WTC11 (cell line): ENCODE data around the gene ACBD5. TPM values are rescaled to one million over a fixed set of nuclear protein-coding genes. Genes with fewer than 3 reads are reported as not detected.
"Not testable (repeated sequence)": the region's sequence is repeated elsewhere in the genome, so short reads cannot be mapped to it uniquely, and the experiment has no call there.

Experiments used
- ATAC-seq: fragments of 200-7000 bp; cut with Tn5 transposase; 2 replicates; pipeline ENCODE4 v1.10.0; 2021; ENCODE audit warnings: mild to moderate bottlenecking, moderate library complexity
- CTCF ChIA-PET: fragments of 300-600 bp; sonication (Branson Sonifier 250); formaldehyde crosslinking; loops from one replicate; lab custom pipeline; 2021; ENCODE audit warnings: antibody characterized with exemption; lab: Charles Lee
- POLR2A ChIA-PET: fragments of 350-600 bp; sonication (Branson Sonifier 250); formaldehyde crosslinking; loops from one replicate; lab custom pipeline; 2021; ENCODE audit warnings: antibody characterized with exemption; lab: Charles Lee
- DNase-seq: peaks from one replicate; pipeline ENCODE4 v3.0.0; 2021; ENCODE audit warnings: low spot score
- H3K27ac Mint-ChIP-seq: 2 replicates; pipeline ENCODE4 v1.8.0; 2021; ENCODE audit warnings: mixed read lengths
- H3K27me3 Mint-ChIP-seq: 2 replicates; pipeline ENCODE4 v1.8.0; 2021; ENCODE audit warnings: low read depth, mild to moderate bottlenecking, moderate library complexity, mixed read lengths
- H3K36me3 Mint-ChIP-seq: 2 replicates; pipeline ENCODE4 v1.8.0; 2021; ENCODE audit warnings: mixed read lengths
- H3K4me1 Mint-ChIP-seq: 2 replicates; pipeline ENCODE4 v1.8.0; 2022; ENCODE audit warnings: mixed read lengths
- H3K4me3 Mint-ChIP-seq: 2 replicates; pipeline ENCODE4 v1.8.0; 2021; ENCODE audit warnings: mild to moderate bottlenecking, moderate library complexity, mixed read lengths
- H3K9me3 Mint-ChIP-seq: 2 replicates; pipeline ENCODE4 v1.8.0; 2021; ENCODE audit warnings: mixed read lengths
- FOXP1 ChIP-seq: sonication (generic); formaldehyde crosslinking; IDR thresholded peaks from 2 replicates; pipeline ENCODE4 v1.8.0; 2022; ENCODE audit warnings: missing genetic modification reagents, mild to moderate bottlenecking, moderate library complexity, borderline replicate concordance
- NR3C1 ChIP-seq: sonication (generic); formaldehyde crosslinking; conservative IDR thresholded peaks from 2 replicates; pipeline ENCODE4 v1.8.1; 2023; ENCODE audit warnings: low read depth, mild to moderate bottlenecking, missing genetic modification reagents
- ZNF121 ChIP-seq: sonication (generic); formaldehyde crosslinking; IDR thresholded peaks from 2 replicates; pipeline ENCODE4 v1.8.0; 2023; ENCODE audit warnings: missing genetic modification reagents
- total RNA-seq: library from RNA; stranded (reverse); gene quantifications from 3 replicates; pipeline ENCODE4 v1.2.3, GENCODE V29; 2021
- TF ChIP-seq, protein P1 (sequence below): sonication (generic); formaldehyde crosslinking; IDR thresholded peaks from 2 replicates; pipeline ENCODE4 v1.8.1; 2022; ENCODE audit warnings: low read depth, mild to moderate bottlenecking, moderate library complexity, missing genetic modification reagents, borderline replicate concordance
- TF ChIP-seq, protein P2 (sequence below): fragments of 250-450 bp; sonication (Bioruptor Pico); IDR thresholded peaks from 2 replicates; pipeline ENCODE4 v2.1.2; 2022; ENCODE audit warnings: mild to moderate bottlenecking, moderate library complexity
- TF ChIP-seq, protein P3 (sequence below): sonication (generic); formaldehyde crosslinking; IDR thresholded peaks from 2 replicates; pipeline ENCODE4 v1.8.1; 2022; ENCODE audit warnings: low read depth, missing genetic modification reagents, borderline replicate concordance
- TF ChIP-seq, protein P4 (sequence below): sonication (generic); formaldehyde crosslinking; IDR thresholded peaks from 2 replicates; pipeline ENCODE4 v1.8.0; 2023; ENCODE audit warnings: missing genetic modification reagents, mild to moderate bottlenecking, borderline replicate concordance

ACBD5 gene
- total RNA-seq, 1 experiment from 2014 or later = 18.1 TPM

DNA sequence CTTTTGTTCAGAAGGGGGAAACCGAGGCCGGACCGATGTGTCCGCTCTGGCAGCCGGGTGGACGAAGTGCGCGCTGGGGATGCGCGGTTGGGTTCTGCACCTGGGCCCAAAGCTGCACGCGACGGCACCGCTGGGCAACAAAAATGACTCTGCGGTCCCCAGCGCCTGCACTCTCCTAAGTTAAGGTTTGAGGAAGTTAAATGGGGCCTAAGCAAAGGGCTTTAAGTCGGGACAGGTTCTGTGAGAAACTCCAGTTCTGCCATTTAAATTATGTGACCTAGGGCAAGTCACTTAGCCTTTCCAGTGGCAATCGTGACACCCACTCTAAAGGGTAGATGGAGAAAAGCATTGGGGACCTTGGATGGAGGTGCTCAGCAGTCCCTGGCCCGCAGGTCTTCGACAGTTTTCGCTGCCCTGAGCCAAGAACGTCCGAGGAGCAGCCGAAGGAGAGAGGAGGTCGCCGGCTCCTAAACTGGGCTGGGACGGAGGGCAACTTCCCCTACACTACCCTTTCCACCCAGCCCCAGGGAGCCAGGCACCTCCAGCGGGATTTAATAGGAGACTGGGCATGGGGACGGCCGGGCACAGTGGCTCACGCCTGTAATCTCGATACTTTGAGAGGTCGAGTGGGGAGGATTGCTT, 534 bp upstream of the ACBD5 start (continued):
- TF ChIP-seq, protein P1, sequence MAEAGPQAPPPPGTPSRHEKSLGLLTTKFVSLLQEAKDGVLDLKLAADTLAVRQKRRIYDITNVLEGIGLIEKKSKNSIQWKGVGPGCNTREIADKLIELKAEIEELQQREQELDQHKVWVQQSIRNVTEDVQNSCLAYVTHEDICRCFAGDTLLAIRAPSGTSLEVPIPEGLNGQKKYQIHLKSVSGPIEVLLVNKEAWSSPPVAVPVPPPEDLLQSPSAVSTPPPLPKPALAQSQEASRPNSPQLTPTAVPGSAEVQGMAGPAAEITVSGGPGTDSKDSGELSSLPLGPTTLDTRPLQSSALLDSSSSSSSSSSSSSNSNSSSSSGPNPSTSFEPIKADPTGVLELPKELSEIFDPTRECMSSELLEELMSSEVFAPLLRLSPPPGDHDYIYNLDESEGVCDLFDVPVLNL (CRISPR knock-in tag) = no peak
- TF ChIP-seq FOXP1 (CRISPR knock-in tag) = no peak
- TF ChIP-seq NR3C1 (CRISPR knock-in tag) = no peak
- no peak for TF ChIP-seq ZNF121 (CRISPR knock-in tag)

DNA sequence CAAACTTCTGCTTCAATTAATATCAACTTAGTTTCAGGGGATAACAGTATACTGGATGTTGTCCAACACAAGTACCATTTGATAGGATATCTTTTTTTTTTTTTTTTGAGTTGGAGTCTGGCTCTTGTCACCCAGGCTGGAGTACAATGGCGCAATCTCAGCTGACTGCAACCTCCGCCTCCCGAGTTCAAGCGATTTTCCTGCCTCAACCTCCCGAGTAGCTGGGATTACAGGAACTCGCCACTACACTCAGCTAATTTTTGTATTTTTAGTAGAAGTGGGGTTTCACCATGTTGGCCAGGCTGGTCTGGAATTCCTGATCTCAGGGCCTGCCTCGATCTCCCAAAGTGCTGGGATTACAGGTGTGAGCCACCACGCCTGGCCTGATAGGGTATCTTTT, 3.1 kb downstream of the ACBD5 start:
- DNase-seq, H3K27ac Mint-ChIP-seq, H3K27me3 Mint-ChIP-seq, CTCF ChIA-PET, H3K9me3 Mint-ChIP-seq, H3K36me3 Mint-ChIP-seq, H3K4me1 Mint-ChIP-seq, ATAC-seq, H3K4me3 Mint-ChIP-seq, POLR2A ChIA-PET: not testable (repeated sequence)

DNA sequence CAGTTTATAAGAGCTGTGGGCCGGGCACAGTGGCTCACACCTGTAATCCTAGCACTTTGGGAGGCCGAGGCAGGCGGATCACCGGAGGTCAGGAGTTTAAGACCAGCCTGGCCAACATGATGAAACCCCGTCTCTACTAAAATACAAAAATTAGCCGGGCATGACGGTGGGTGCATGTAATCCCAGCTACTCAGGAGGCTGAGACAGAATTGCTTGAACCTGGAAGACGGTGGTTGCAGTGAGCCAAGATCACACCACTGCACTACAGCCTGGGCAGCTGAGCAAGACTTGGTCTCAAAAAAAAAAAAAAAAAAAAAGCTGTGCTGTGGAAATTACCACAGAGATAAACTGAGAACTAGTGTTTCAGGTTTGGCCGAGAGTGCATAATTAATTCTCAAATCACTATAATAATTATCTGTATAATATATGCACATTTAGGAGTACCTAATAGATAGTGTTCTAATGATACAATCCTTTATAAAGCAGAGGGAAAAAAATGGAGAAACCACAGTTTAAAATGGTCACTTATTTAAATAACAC, 3.9 kb downstream of the ACBD5 start:
- H3K9me3 Mint-ChIP-seq, ATAC-seq, H3K27ac Mint-ChIP-seq, H3K36me3 Mint-ChIP-seq, POLR2A ChIA-PET, H3K4me3 Mint-ChIP-seq, DNase-seq, H3K27me3 Mint-ChIP-seq, H3K4me1 Mint-ChIP-seq: not testable (repeated sequence)
- CTCF ChIA-PET = interaction anchor here (0.9 kb wide), 1 partner anchor 13 kb away, joined by 3 read pairs; no protein-coding TSS in a partner anchor

DNA sequence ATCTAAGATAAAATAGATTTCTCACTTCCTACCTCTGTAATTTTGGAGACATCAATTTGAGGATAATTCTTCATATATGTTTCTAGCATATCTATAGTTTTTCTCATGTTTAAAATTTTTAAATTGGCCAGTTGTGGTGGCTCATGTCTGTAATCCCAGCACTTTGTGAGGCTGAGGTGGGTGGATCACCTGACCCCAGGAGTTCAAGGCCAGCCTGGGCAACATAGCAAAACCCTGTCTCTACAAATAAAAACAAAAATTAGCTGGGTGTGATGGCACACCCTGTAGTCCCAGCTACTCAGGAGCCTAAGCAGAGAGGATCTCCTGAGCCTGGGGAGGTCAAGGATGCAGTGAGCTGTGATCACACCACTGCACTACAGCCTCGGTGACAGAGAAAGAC, 4.9 kb downstream of the ACBD5 start:
- Mint-ChIP-seq H3K4me3 (no peak overlapping the region), H3K4me1 (peaks cover 4% of the 10 kb centered on the region)
- TF ChIP-seq, protein P2, sequence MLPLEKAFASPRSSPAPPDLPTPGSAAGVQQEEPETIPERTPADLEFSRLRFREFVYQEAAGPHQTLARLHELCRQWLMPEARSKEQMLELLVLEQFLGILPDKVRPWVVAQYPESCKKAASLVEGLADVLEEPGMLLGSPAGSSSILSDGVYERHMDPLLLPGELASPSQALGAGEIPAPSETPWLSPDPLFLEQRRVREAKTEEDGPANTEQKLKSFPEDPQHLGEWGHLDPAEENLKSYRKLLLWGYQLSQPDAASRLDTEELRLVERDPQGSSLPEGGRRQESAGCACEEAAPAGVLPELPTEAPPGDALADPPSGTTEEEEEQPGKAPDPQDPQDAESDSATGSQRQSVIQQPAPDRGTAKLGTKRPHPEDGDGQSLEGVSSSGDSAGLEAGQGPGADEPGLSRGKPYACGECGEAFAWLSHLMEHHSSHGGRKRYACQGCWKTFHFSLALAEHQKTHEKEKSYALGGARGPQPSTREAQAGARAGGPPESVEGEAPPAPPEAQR (CRISPR knock-in tag) = no peak
- TF ChIP-seq, protein P3, sequence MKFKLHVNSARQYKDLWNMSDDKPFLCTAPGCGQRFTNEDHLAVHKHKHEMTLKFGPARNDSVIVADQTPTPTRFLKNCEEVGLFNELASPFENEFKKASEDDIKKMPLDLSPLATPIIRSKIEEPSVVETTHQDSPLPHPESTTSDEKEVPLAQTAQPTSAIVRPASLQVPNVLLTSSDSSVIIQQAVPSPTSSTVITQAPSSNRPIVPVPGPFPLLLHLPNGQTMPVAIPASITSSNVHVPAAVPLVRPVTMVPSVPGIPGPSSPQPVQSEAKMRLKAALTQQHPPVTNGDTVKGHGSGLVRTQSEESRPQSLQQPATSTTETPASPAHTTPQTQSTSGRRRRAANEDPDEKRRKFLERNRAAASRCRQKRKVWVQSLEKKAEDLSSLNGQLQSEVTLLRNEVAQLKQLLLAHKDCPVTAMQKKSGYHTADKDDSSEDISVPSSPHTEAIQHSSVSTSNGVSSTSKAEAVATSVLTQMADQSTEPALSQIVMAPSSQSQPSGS (CRISPR knock-in tag) = no peak
- TF ChIP-seq, protein P4, sequence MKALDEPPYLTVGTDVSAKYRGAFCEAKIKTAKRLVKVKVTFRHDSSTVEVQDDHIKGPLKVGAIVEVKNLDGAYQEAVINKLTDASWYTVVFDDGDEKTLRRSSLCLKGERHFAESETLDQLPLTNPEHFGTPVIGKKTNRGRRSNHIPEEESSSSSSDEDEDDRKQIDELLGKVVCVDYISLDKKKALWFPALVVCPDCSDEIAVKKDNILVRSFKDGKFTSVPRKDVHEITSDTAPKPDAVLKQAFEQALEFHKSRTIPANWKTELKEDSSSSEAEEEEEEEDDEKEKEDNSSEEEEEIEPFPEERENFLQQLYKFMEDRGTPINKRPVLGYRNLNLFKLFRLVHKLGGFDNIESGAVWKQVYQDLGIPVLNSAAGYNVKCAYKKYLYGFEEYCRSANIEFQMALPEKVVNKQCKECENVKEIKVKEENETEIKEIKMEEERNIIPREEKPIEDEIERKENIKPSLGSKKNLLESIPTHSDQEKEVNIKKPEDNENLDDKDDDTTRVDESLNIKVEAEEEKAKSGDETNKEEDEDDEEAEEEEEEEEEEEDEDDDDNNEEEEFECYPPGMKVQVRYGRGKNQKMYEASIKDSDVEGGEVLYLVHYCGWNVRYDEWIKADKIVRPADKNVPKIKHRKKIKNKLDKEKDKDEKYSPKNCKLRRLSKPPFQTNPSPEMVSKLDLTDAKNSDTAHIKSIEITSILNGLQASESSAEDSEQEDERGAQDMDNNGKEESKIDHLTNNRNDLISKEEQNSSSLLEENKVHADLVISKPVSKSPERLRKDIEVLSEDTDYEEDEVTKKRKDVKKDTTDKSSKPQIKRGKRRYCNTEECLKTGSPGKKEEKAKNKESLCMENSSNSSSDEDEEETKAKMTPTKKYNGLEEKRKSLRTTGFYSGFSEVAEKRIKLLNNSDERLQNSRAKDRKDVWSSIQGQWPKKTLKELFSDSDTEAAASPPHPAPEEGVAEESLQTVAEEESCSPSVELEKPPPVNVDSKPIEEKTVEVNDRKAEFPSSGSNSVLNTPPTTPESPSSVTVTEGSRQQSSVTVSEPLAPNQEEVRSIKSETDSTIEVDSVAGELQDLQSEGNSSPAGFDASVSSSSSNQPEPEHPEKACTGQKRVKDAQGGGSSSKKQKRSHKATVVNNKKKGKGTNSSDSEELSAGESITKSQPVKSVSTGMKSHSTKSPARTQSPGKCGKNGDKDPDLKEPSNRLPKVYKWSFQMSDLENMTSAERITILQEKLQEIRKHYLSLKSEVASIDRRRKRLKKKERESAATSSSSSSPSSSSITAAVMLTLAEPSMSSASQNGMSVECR (CRISPR knock-in tag) = no peak
- TF ChIP-seq FOXP1 (CRISPR knock-in tag) = no peak
- TF ChIP-seq, all 79 proteins: peak for 0
- no peak for ATAC-seq
- no peaks in the 10 kb centered on the region for H3K9me3 Mint-ChIP-seq
- H3K27ac Mint-ChIP-seq = no peak overlapping the region
- CTCF ChIA-PET = interaction anchor here (1.4 kb wide), 1 partner anchor 12 kb away, joined by 5 read pairs; no protein-coding TSS in a partner anchor
- no peak for DNase-seq
- peaks cover 3% of the 10 kb centered on the region for H3K36me3 Mint-ChIP-seq
- H3K27me3 Mint-ChIP-seq = no peaks in the 10 kb centered on the region
- POLR2A ChIA-PET = no interaction called here
